Measurements from ENCODE around the gene INPP5A.

- no peak for TF ChIP-seq SUZ12 (IDR thresholded peaks at IDR 0.05; ENCODE audit: extremely low read depth, insufficient read depth, insufficient read length)
- TF ChIP-seq ZNF274 (IDR thresholded peaks at IDR 0.05; ENCODE audit: low read depth, low read length), result no peak
Measured at GRCh38 chr10:132607491-132607890, 69.9 kb downstream of the INPP5A start.
